ENCODE results near the gene NBPF15. TPM values are rescaled to one million over a fixed set of nuclear protein-coding genes. Genes with fewer than 3 reads are reported as not detected.
"Not testable (repeated sequence)": the region's sequence is repeated elsewhere in the genome, so short reads cannot be mapped to it uniquely, and the experiment has no call there.

NBPF15 gene
- total RNA-seq (100 to 1,000 TPM in 1 of 2 donors, 10 to 100 TPM in 1; 98.8 to 125 TPM), total RNA-seq (79.7 to 115 reads per million in 2 donors)

- not testable (repeated sequence) for H3K27me3 Mint-ChIP-seq; H3K4me1 Mint-ChIP-seq; H3K9me3 ChIP-seq (ENCODE audit: control insufficient read depth, low read length, poor library complexity, severe bottlenecking); H3K36me3 Mint-ChIP-seq (ENCODE audit: low read depth)
- DNase-seq (peak; percentile 54 to 66 (median 57)), ATAC-seq (peak; percentile 96)
- peak within 1 kb of the TSS; percentile 41 for H3K27ac Mint-ChIP-seq
- H3K4me3 Mint-ChIP-seq: peak within 1 kb of the TSS; percentile 98
Observed at GRCh38 chr1:144461136-144461759, at the start of gene NBPF15. Gene NBPF15 (minus strand): TSS chr1:144461669. CDS start chr1:144440003, 21,666 bp downstream.

GRCh38 chr1:144496429-144496828 is 35.0 kb upstream of the NBPF15 start:
- H3K4me3 Mint-ChIP-seq; H3K27ac Mint-ChIP-seq; ATAC-seq; H3K36me3 Mint-ChIP-seq (ENCODE audit: low read depth); DNase-seq; H3K9me3 ChIP-seq (ENCODE audit: control insufficient read depth, low read length, poor library complexity, severe bottlenecking); H3K4me1 Mint-ChIP-seq; H3K27me3 Mint-ChIP-seq: not testable (repeated sequence)

- not testable (repeated sequence) for H3K9me3 ChIP-seq (ENCODE audit: control insufficient read depth, low read length, poor library complexity, severe bottlenecking); H3K4me3 Mint-ChIP-seq; H3K27me3 Mint-ChIP-seq; H3K4me1 Mint-ChIP-seq; H3K27ac Mint-ChIP-seq; DNase-seq; H3K36me3 Mint-ChIP-seq (ENCODE audit: low read depth); ATAC-seq
Observed at GRCh38 chr1:144494130-144494529, 32.7 kb upstream of the NBPF15 start.

GRCh38 chr1:144490394-144490793 is 28.9 kb upstream of the NBPF15 start:
- H3K27ac Mint-ChIP-seq: not testable (repeated sequence)

GRCh38 chr1:144487002-144487401 is 25.5 kb upstream of the NBPF15 start:
- DNase-seq, ATAC-seq: not testable (repeated sequence)

More at GRCh38 chr1:144490394-144490793, 28.9 kb upstream of the NBPF15 start:
- not testable (repeated sequence) for H3K27me3 Mint-ChIP-seq; H3K36me3 Mint-ChIP-seq (ENCODE audit: low read depth); H3K4me1 Mint-ChIP-seq; H3K9me3 ChIP-seq (ENCODE audit: control insufficient read depth, low read length, poor library complexity, severe bottlenecking)
- peak overlapping the region; percentile 52 for H3K4me3 Mint-ChIP-seq
- peak; percentile 42 for ATAC-seq
- DNase-seq: peak in 2 of 3 donors; percentile 9 to 16

GRCh38 chr1:144485048-144485993 is 23.9 kb upstream of the NBPF15 start:
- H3K4me1 Mint-ChIP-seq; DNase-seq; H3K9me3 ChIP-seq (ENCODE audit: control insufficient read depth, low read length, poor library complexity, severe bottlenecking); H3K27ac Mint-ChIP-seq; H3K4me3 Mint-ChIP-seq; H3K36me3 Mint-ChIP-seq (ENCODE audit: low read depth); ATAC-seq; H3K27me3 Mint-ChIP-seq: not testable (repeated sequence)

More at GRCh38 chr1:144487002-144487401, 25.5 kb upstream of the NBPF15 start:
- not testable (repeated sequence) for H3K27ac Mint-ChIP-seq; H3K4me3 Mint-ChIP-seq; H3K36me3 Mint-ChIP-seq (ENCODE audit: low read depth); H3K4me1 Mint-ChIP-seq; H3K9me3 ChIP-seq (ENCODE audit: control insufficient read depth, low read length, poor library complexity, severe bottlenecking); H3K27me3 Mint-ChIP-seq

- H3K4me3 Mint-ChIP-seq; H3K4me1 Mint-ChIP-seq; H3K27me3 Mint-ChIP-seq; H3K36me3 Mint-ChIP-seq (ENCODE audit: low read depth); DNase-seq; H3K9me3 ChIP-seq (ENCODE audit: control insufficient read depth, low read length, poor library complexity, severe bottlenecking); H3K27ac Mint-ChIP-seq: not testable (repeated sequence)
- peak; percentile 57 for ATAC-seq
Observed at GRCh38 chr1:144473897-144474296, 12.4 kb upstream of the NBPF15 start.

- not testable (repeated sequence) for H3K4me1 Mint-ChIP-seq
Observed at GRCh38 chr1:144471434-144471833, 10.0 kb upstream of the NBPF15 start.

GRCh38 chr1:144461778-144462177 is 309 bp upstream of the NBPF15 start:
- H3K4me1 Mint-ChIP-seq; DNase-seq; H3K9me3 ChIP-seq (ENCODE audit: control insufficient read depth, low read length, poor library complexity, severe bottlenecking); ATAC-seq; H3K27me3 Mint-ChIP-seq; H3K36me3 Mint-ChIP-seq (ENCODE audit: low read depth): not testable (repeated sequence)
- Mint-ChIP-seq H3K4me3 (peak overlapping the region; percentile 98), H3K27ac (peak overlapping the region; percentile 41)

More at GRCh38 chr1:144471434-144471833, 10.0 kb upstream of the NBPF15 start:
- not testable (repeated sequence) for DNase-seq; H3K27me3 Mint-ChIP-seq; H3K4me3 Mint-ChIP-seq; H3K36me3 Mint-ChIP-seq (ENCODE audit: low read depth); ATAC-seq; H3K27ac Mint-ChIP-seq; H3K9me3 ChIP-seq (ENCODE audit: control insufficient read depth, low read length, poor library complexity, severe bottlenecking)

- not testable (repeated sequence) for H3K36me3 Mint-ChIP-seq (ENCODE audit: low read depth); H3K4me1 Mint-ChIP-seq; H3K9me3 ChIP-seq (ENCODE audit: control insufficient read depth, low read length, poor library complexity, severe bottlenecking); H3K27ac Mint-ChIP-seq; H3K27me3 Mint-ChIP-seq
- peak overlapping the region; percentile 98 for H3K4me3 Mint-ChIP-seq
- DNase-seq: peak in 1 of 3 donors; percentile 17
- peak; percentile 59 for ATAC-seq
Observed at GRCh38 chr1:144460686-144461085, 783 bp downstream of the NBPF15 start.

GRCh38 chr1:144442402-144442801 is 19.1 kb downstream of the NBPF15 start:
- H3K4me1 Mint-ChIP-seq; H3K4me3 Mint-ChIP-seq; H3K27me3 Mint-ChIP-seq; H3K9me3 ChIP-seq (ENCODE audit: control insufficient read depth, low read length, poor library complexity, severe bottlenecking); ATAC-seq; H3K36me3 Mint-ChIP-seq (ENCODE audit: low read depth); H3K27ac Mint-ChIP-seq; DNase-seq: not testable (repeated sequence)

- not testable (repeated sequence) for H3K27ac Mint-ChIP-seq; H3K4me1 Mint-ChIP-seq; DNase-seq; H3K27me3 Mint-ChIP-seq; ATAC-seq; H3K9me3 ChIP-seq (ENCODE audit: control insufficient read depth, low read length, poor library complexity, severe bottlenecking); H3K36me3 Mint-ChIP-seq (ENCODE audit: low read depth); H3K4me3 Mint-ChIP-seq
Observed at GRCh38 chr1:144439737-144440136, 21.7 kb downstream of the NBPF15 start.

GRCh38 chr1:144418891-144419694 is 42.4 kb downstream of the NBPF15 start:
- not testable (repeated sequence) for ATAC-seq; H3K9me3 ChIP-seq (ENCODE audit: control insufficient read depth, low read length, poor library complexity, severe bottlenecking); H3K36me3 Mint-ChIP-seq (ENCODE audit: low read depth); H3K4me1 Mint-ChIP-seq; H3K27me3 Mint-ChIP-seq
- DNase-seq: peak; percentile 21 to 65 (median 56)
- H3K27ac Mint-ChIP-seq: peak overlapping the region; percentile 94
- peak overlapping the region; percentile 88 for H3K4me3 Mint-ChIP-seq
